Stimulated activated naive CD4-positive, alpha-beta T cell treated with Interleukin-2 at 50 U/mL for 16 hours (primary cell): Measurements from ENCODE around the gene MAP1LC3B.

Experiments
- DNase-seq: peaks from one replicate; lab custom pipeline; 2025; lab: John Stamatoyannopoulos, UW

The MAP1LC3B gene

GRCh38 chr16:87391950-87392820, at the start of gene MAP1LC3B:
TSS of gene MAP1LC3B (plus strand) at chr16:87392336. CDS start at chr16:87392428, 92 bp downstream.
- DNase-seq: peak; percentile 92

- DNase-seq: no peak
Measured at GRCh38 chr16:87342504-87342903, 49.6 kb upstream of the MAP1LC3B start.

GRCh38 chr16:87342978-87343752, 49.0 kb upstream of the MAP1LC3B start:
- no peak for DNase-seq

- DNase-seq: no peak
Measured at GRCh38 chr16:87343753-87344050, 48.4 kb upstream of the MAP1LC3B start.

GRCh38 chr16:87344165-87344930, 47.8 kb upstream of the MAP1LC3B start:
- no peak for DNase-seq

- peak; percentile 33 for DNase-seq
Measured at GRCh38 chr16:87344931-87345631, 47.1 kb upstream of the MAP1LC3B start.

- no peak for DNase-seq
Measured at GRCh38 chr16:87345726-87346424, 46.3 kb upstream of the MAP1LC3B start.

- no peak for DNase-seq
Measured at GRCh38 chr16:87346517-87347060, 45.5 kb upstream of the MAP1LC3B start.

GRCh38 chr16:87347932-87348615, 44.1 kb upstream of the MAP1LC3B start:
- no peak for DNase-seq

- DNase-seq: no peak
Measured at GRCh38 chr16:87348616-87349157, 43.4 kb upstream of the MAP1LC3B start.

- DNase-seq: no peak
Measured at GRCh38 chr16:87350031-87350430, 42.1 kb upstream of the MAP1LC3B start.

GRCh38 chr16:87350681-87351319, 41.3 kb upstream of the MAP1LC3B start:
- DNase-seq: no peak

- no peak for DNase-seq
Measured at GRCh38 chr16:87351320-87351698, 40.8 kb upstream of the MAP1LC3B start.

GRCh38 chr16:87352818-87353217, 39.3 kb upstream of the MAP1LC3B start:
- no peak for DNase-seq

- DNase-seq: no peak
Measured at GRCh38 chr16:87353613-87354012, 38.5 kb upstream of the MAP1LC3B start.

GRCh38 chr16:87356491-87356853, 35.7 kb upstream of the MAP1LC3B start:
- DNase-seq: no peak

GRCh38 chr16:87358250-87358649, 33.9 kb upstream of the MAP1LC3B start:
- DNase-seq: no peak

GRCh38 chr16:87358696-87359095, 33.4 kb upstream of the MAP1LC3B start:
- DNase-seq: no peak

- DNase-seq: no peak
Measured at GRCh38 chr16:87359121-87359520, 33.0 kb upstream of the MAP1LC3B start.
